Panc1 (cell line): Measurements from ENCODE around the gene C4orf50. TPM values are rescaled to one million over a fixed set of nuclear protein-coding genes. Genes with fewer than 3 reads are reported as not detected.

Source experiments
- ATAC-seq: fragments of 200-7000 bp; cut with Tn5 transposase; 2 replicates; pipeline ENCODE4 v1.9.1; 2020; ENCODE audit warnings: mild to moderate bottlenecking, moderate library complexity
- BruUV-seq: library from RNA; stranded (reverse); fragments of 400-500 nt; replicated peaks from 2 replicates; lab custom pipeline; 2021; lab: Mats Ljungman, UMichigan
- CTCF ChIA-PET: fragments of 300-600 bp; sonication (Branson Sonifier 250); formaldehyde crosslinking; loops from one replicate; lab custom pipeline; 2022; ENCODE audit warnings: antibody characterized with exemption; lab: Charles Lee
- POLR2A ChIA-PET: fragments of 300-600 bp; sonication (Branson Sonifier 250); formaldehyde crosslinking; loops from one replicate; lab custom pipeline; 2022; ENCODE audit warnings: antibody characterized with exemption; lab: Charles Lee
- DNase-seq: peaks from one replicate; pipeline ENCODE4 v3.0.0-alpha.2; 2010; ENCODE audit warnings: low read depth, low spot score
- H3K27ac ChIP-seq: 2 replicates; pipeline ENCODE4 v1.5.1; 2011; ENCODE audit warnings: mild to moderate bottlenecking, low read length, inconsistent platforms
- H3K27me3 ChIP-seq: fragments of 200-500 bp; sonication (Bioruptor generic); 2 replicates; pipeline ENCODE4 v1.6.0; 2014; ENCODE audit warnings: low read length, inconsistent platforms; ENCODE audit not compliant: control insufficient read depth, insufficient read depth
- H3K36me3 ChIP-seq: fragments of 200-500 bp; sonication (Bioruptor generic); 2 replicates; pipeline ENCODE4 v1.5.1; 2014; ENCODE audit warnings: inconsistent platforms, mild to moderate bottlenecking, low read length, moderate library complexity; ENCODE audit not compliant: control insufficient read depth, insufficient read depth
- H3K4me1 ChIP-seq: 2 replicates; pipeline ENCODE4 v1.5.1; 2011; ENCODE audit warnings: inconsistent platforms, mild to moderate bottlenecking, low read length, moderate library complexity; ENCODE audit not compliant: control insufficient read depth, insufficient read depth
- H3K4me3 ChIP-seq, 2 experiments: 2 replicates each; pipeline ENCODE4 v1.5.1; 2011 to 2012; ENCODE audit warnings: low read depth in 2 of 2, low read length in 2 of 2, mild to moderate bottlenecking in 2 of 2, inconsistent platforms in 1 of 2, moderate library complexity in 1 of 2
- H3K9me3 ChIP-seq: fragments of 200-500 bp; sonication (Bioruptor generic); 2 replicates; pipeline ENCODE4 v1.5.1; 2014; ENCODE audit warnings: low read depth, mild to moderate bottlenecking, inconsistent platforms, low read length, moderate library complexity; ENCODE audit not compliant: control insufficient read depth, insufficient read depth
- POLR2AphosphoS5 ChIP-seq: IDR thresholded peaks from 2 replicates; pipeline ENCODE4 v1.6.1; 2012; ENCODE audit warnings: mild to moderate bottlenecking, low read depth, low read length, moderate library complexity
- SIN3A ChIP-seq: IDR thresholded peaks from 2 replicates; pipeline ENCODE4 v1.6.1; 2012; ENCODE audit warnings: low read depth, mild to moderate bottlenecking, low read length, moderate library complexity, borderline replicate concordance; ENCODE audit not compliant: insufficient read depth
- TCF7L2 ChIP-seq: IDR thresholded peaks from 2 replicates; pipeline ENCODE4 v1.6.1; 2011; ENCODE audit warnings: mild to moderate bottlenecking, low read depth, low read length, inconsistent platforms
- in situ Hi-C: cut with HindIII; loops from 2 replicates; pipeline ENCODE4 v1.10.0; 2016; ENCODE audit warnings: low sequenced_read_pairs, low pct_unique_long_range_greater_than_20kb
- intact Hi-C: fragments of 100-400 bp; cut with micrococcal nuclease; formaldehyde crosslinking; loops from one replicate; pipeline ENCODE4 v1.10.0; 2022; ENCODE audit not compliant: unreplicated experiment
- total RNA-seq: library from RNA; stranded (reverse); gene quantifications from one replicate; pipeline ENCODE4 v1.2.1, GENCODE V29; 2021; ENCODE audit not compliant: unreplicated experiment
- TF ChIP-seq, protein P1 (sequence below), 2 experiments: IDR thresholded peaks; 2 replicates each; pipeline ENCODE4 v1.6.1; 2011 to 2012; ENCODE audit warnings: low read depth in 2 of 2, control low read depth in 1 of 2, low read length in 1 of 2, mild to moderate bottlenecking in 1 of 2, moderate library complexity in 1 of 2; ENCODE audit not compliant: insufficient read depth in 1 of 2
- TF ChIP-seq, protein P2 (sequence below): fragments of 450-650 bp; IDR thresholded peaks from 2 replicates; pipeline ENCODE4 v1.5.1; 2017; ENCODE audit warnings: mild to moderate bottlenecking

Gene C4orf50
- total RNA-seq, 1 experiment from 2014 or later, result under 0.01 TPM

DNA sequence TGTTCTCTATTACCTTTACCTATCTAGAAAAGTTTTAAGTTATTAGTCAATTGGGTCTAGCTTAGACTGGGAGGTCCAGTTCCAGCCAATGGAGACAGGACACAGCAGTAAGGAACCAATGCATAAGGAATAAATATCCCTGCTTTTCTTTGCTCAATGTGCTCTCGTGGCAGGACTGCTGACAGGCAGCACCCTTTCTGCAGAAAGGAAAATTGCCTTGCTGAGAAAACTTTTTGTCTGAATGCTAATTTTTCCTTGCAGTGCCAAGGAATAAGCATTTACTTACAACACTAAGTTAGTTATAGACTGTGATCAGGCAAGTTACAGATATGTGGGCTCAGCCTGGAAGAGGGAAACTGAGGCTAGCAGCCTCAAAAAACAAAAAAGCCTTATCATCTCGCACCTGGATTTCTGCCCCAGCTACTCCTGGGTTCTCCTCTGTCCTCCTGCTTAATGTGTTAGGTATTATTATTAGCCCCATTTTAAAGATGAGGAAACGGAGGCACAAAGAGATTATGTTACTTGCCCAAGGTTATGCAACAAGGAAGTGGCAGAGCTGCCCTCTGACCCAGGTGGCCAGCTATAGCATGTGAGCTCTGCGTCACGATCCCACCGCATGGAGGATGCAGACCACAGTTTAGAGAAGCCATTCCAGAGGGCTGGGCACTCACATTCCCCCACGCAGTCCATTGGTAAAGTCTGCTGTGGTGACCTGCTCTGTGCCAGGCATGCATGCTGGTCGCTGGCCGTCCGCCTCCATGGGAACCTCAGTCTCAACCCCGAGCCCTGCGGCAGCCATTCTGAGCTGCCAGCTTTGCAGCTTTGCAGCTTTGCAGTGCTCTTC lies 40.5 kb upstream of the C4orf50 start:
- ChIA-PET CTCF (no interaction called here), POLR2A (no interaction called here)
- Histone ChIP-seq H3K27ac (no peak overlapping the region), H3K36me3 (no peaks in the 10 kb centered on the region), H3K4me1 (no peaks in the 10 kb centered on the region), H3K4me3 (no peak overlapping the region), H3K27me3 (no peaks in the 10 kb centered on the region), H3K9me3 (no peaks in the 10 kb centered on the region)
- no peak for DNase-seq
- no peak for ATAC-seq
- no TSS peak for BruUV-seq
- intact Hi-C loops (no loop called here), in situ Hi-C loops (no loop called here)
- TF ChIP-seq SIN3A, result no peak
- TF ChIP-seq, protein P1, sequence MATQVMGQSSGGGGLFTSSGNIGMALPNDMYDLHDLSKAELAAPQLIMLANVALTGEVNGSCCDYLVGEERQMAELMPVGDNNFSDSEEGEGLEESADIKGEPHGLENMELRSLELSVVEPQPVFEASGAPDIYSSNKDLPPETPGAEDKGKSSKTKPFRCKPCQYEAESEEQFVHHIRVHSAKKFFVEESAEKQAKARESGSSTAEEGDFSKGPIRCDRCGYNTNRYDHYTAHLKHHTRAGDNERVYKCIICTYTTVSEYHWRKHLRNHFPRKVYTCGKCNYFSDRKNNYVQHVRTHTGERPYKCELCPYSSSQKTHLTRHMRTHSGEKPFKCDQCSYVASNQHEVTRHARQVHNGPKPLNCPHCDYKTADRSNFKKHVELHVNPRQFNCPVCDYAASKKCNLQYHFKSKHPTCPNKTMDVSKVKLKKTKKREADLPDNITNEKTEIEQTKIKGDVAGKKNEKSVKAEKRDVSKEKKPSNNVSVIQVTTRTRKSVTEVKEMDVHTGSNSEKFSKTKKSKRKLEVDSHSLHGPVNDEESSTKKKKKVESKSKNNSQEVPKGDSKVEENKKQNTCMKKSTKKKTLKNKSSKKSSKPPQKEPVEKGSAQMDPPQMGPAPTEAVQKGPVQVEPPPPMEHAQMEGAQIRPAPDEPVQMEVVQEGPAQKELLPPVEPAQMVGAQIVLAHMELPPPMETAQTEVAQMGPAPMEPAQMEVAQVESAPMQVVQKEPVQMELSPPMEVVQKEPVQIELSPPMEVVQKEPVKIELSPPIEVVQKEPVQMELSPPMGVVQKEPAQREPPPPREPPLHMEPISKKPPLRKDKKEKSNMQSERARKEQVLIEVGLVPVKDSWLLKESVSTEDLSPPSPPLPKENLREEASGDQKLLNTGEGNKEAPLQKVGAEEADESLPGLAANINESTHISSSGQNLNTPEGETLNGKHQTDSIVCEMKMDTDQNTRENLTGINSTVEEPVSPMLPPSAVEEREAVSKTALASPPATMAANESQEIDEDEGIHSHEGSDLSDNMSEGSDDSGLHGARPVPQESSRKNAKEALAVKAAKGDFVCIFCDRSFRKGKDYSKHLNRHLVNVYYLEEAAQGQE (IDR thresholded peaks at IDR 0.05; ENCODE audit: insufficient read depth in 1 of 2, low read depth in 2 of 2, low read length in 1 of 2), result no peak
- TF ChIP-seq, protein P2, sequence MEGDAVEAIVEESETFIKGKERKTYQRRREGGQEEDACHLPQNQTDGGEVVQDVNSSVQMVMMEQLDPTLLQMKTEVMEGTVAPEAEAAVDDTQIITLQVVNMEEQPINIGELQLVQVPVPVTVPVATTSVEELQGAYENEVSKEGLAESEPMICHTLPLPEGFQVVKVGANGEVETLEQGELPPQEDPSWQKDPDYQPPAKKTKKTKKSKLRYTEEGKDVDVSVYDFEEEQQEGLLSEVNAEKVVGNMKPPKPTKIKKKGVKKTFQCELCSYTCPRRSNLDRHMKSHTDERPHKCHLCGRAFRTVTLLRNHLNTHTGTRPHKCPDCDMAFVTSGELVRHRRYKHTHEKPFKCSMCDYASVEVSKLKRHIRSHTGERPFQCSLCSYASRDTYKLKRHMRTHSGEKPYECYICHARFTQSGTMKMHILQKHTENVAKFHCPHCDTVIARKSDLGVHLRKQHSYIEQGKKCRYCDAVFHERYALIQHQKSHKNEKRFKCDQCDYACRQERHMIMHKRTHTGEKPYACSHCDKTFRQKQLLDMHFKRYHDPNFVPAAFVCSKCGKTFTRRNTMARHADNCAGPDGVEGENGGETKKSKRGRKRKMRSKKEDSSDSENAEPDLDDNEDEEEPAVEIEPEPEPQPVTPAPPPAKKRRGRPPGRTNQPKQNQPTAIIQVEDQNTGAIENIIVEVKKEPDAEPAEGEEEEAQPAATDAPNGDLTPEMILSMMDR, result no peak
- no peak for TF ChIP-seq POLR2AphosphoS5
- TF ChIP-seq TCF7L2, result no peak

DNA sequence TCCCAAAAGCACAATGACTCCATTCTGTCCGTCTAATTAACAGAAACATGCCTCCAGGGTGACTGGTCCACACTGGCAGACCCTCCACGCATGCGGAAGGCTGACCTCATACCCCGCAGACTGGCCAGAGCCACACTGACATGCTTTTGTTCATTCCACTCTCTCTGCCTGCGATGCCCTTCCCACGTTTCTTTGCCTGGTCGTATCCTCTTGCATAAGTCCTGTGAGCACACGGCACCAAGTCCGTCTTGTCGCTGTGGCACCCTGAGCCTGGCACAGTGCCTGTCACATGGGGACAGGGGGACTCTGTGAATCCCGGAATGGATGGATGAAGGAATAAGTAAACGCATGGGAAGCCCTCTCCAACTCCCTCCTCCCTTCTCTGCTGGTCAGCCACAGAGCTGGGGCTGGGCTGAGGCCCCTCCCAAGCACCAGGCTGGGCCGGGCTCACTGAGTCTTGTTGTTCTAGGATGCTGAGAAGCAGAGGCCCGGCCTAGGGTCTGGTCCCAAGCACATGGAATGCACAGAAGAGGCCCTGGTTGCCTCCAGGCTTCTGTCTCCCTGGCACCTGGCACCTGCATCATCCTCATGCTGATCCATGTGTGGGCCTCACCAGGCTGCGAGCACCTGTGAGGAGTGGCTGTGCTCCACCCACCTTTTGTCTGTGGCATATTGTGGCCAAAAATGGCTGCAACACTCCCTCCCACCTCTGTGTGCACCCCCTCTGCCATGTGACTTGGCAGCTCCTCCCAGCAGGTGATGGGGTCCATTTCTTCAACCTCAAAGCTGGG lies 38.9 kb upstream of the C4orf50 start:
- no peaks in the 10 kb centered on the region for H3K36me3 ChIP-seq
- BruUV-seq, result no TSS peak
- DNase-seq (no peak), ATAC-seq (no peak)
- H3K4me1 ChIP-seq, result no peaks in the 10 kb centered on the region
- in situ Hi-C loops (no loop called here), intact Hi-C loops (no loop called here)
- ChIA-PET POLR2A (no interaction called here), CTCF (no interaction called here)
- H3K9me3 ChIP-seq, result no peaks in the 10 kb centered on the region
- no peak overlapping the region for H3K27ac ChIP-seq
- no peaks in the 10 kb centered on the region for H3K27me3 ChIP-seq
- H3K4me3 ChIP-seq, result no peak overlapping the region
- no peak for TF ChIP-seq POLR2AphosphoS5
- TF ChIP-seq, protein P2, result no peak
- TF ChIP-seq TCF7L2, result no peak
- TF ChIP-seq SIN3A, result no peak
- TF ChIP-seq, protein P1 (IDR thresholded peaks at IDR 0.05; ENCODE audit: insufficient read depth in 1 of 2, low read depth in 2 of 2, low read length in 1 of 2), result no peak
